Measurements from ENCODE around the gene ZNF799.
A peak's percentile ranks its signal among the peaks of the same experiment; 100 is the strongest.
"Not testable (repeated sequence)": the region's sequence is repeated elsewhere in the genome, so short reads cannot be mapped to it uniquely, and the experiment has no call there.

ZNF799 gene

GRCh38 chr19:12400633-12401502 is at the start of gene ZNF799:
Gene ZNF799 (minus strand): TSS chr19:12401271. CDS start chr19:12401070, 201 bp downstream.
- DNase-seq, result peak; percentile 99

- no peak for DNase-seq
Measured at GRCh38 chr19:12450844-12451243, 49.8 kb upstream of the ZNF799 start.

- DNase-seq, result no peak
Measured at GRCh38 chr19:12448808-12449207, 47.7 kb upstream of the ZNF799 start.

- peak; percentile 100 for DNase-seq
Measured at GRCh38 chr19:12440541-12441316, 39.7 kb upstream of the ZNF799 start, which contains the start of gene ZNF443. Gene ZNF443 (minus strand): TSS chr19:12441021. CDS start chr19:12440914, 107 bp downstream.

- DNase-seq, result peak; percentile 62
Measured at GRCh38 chr19:12439686-12440540, 38.8 kb upstream of the ZNF799 start.

GRCh38 chr19:12430726-12431299 is 29.7 kb upstream of the ZNF799 start:
- DNase-seq, result not testable (repeated sequence)

- DNase-seq, result no peak
Measured at GRCh38 chr19:12425888-12426274, 24.8 kb upstream of the ZNF799 start.

- no peak for DNase-seq
Measured at GRCh38 chr19:12425236-12425887, 24.3 kb upstream of the ZNF799 start.

GRCh38 chr19:12417273-12417672 is 16.2 kb upstream of the ZNF799 start:
- DNase-seq, result not testable (repeated sequence)

- no peak for DNase-seq
Measured at GRCh38 chr19:12411893-12412292, 10.8 kb upstream of the ZNF799 start.

- peak; percentile 83 for DNase-seq
Measured at GRCh38 chr19:12399901-12400632, 1.0 kb downstream of the ZNF799 start.

- DNase-seq, result not testable (repeated sequence)
Measured at GRCh38 chr19:12391148-12391547, 9.9 kb downstream of the ZNF799 start.

- not testable (repeated sequence) for DNase-seq
Measured at GRCh38 chr19:12386365-12386764, 14.7 kb downstream of the ZNF799 start.

- DNase-seq, result no peak
Measured at GRCh38 chr19:12380444-12380737, 20.7 kb downstream of the ZNF799 start.

- DNase-seq, result no peak
Measured at GRCh38 chr19:12379732-12380443, 21.2 kb downstream of the ZNF799 start.

- no peak for DNase-seq
Measured at GRCh38 chr19:12374026-12374425, 27.0 kb downstream of the ZNF799 start.

- peak; percentile 98 for DNase-seq
Measured at GRCh38 chr19:12365236-12366162, 35.6 kb downstream of the ZNF799 start, which contains the start of gene ZNF442. Gene ZNF442 (minus strand): TSS chr19:12365683. CDS start chr19:12363631, 2,052 bp downstream.

- peak; percentile 52 for DNase-seq
Measured at GRCh38 chr19:12364391-12365235, 36.5 kb downstream of the ZNF799 start.

All from islet precursor cell (in vitro differentiated cells).